GM12864 (cell line): ENCODE results near the gene PCBP3.
"Not testable (repeated sequence)": the region's sequence is repeated elsewhere in the genome, so short reads cannot be mapped to it uniquely, and the experiment has no call there.

Source experiments
- DNase-seq: peaks from one replicate; pipeline ENCODE4 v3.0.0-alpha.2; 2011; ENCODE audit warnings: low read depth
- H3K4me3 ChIP-seq: 2 replicates; pipeline ENCODE4 v1.5.1; 2011; ENCODE audit warnings: mild to moderate bottlenecking, low read depth, low read length, control low read depth
- TF ChIP-seq, protein P1 (sequence below): IDR thresholded peaks from 2 replicates; pipeline ENCODE4 v1.5.1; 2011; ENCODE audit warnings: low read depth, mild to moderate bottlenecking, moderate library complexity, low read length, control low read depth, inconsistent platforms; ENCODE audit errors: missing control alignments

Gene PCBP3

DNA sequence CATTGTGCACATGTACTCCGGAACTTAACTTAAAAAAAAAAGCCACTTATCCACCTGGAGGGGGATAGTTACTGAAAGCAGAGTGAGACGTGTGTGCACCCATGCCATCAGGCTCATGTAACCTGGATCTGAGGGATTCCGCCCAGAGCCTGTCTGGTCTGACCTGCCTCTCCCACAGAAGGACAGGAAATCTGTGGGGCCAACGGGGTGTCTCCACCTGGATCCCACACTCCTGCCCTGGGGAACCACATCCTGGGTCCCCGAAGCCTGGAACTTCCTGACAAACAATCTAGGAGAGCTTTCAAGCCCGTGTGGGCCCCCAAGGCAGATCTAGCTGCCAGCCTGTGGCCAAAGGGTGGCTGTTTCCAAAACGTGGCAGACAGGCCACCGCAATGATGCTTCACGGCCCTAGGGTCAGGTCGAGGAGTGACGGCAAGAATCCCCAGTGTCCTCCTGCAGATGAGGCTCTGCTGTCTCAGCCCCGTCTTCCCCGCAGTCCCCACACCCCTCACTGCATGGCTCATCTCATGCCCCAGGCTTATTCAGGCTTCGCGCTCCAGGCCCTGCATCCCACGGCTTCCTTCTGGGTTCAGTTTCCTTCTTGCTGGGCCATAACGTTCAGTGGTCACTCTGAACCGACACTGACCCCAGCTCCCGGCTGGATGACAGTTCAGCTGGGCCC is 21.0 kb upstream of the PCBP3 start:
- TF ChIP-seq, protein P1, sequence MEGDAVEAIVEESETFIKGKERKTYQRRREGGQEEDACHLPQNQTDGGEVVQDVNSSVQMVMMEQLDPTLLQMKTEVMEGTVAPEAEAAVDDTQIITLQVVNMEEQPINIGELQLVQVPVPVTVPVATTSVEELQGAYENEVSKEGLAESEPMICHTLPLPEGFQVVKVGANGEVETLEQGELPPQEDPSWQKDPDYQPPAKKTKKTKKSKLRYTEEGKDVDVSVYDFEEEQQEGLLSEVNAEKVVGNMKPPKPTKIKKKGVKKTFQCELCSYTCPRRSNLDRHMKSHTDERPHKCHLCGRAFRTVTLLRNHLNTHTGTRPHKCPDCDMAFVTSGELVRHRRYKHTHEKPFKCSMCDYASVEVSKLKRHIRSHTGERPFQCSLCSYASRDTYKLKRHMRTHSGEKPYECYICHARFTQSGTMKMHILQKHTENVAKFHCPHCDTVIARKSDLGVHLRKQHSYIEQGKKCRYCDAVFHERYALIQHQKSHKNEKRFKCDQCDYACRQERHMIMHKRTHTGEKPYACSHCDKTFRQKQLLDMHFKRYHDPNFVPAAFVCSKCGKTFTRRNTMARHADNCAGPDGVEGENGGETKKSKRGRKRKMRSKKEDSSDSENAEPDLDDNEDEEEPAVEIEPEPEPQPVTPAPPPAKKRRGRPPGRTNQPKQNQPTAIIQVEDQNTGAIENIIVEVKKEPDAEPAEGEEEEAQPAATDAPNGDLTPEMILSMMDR: no peak

DNA sequence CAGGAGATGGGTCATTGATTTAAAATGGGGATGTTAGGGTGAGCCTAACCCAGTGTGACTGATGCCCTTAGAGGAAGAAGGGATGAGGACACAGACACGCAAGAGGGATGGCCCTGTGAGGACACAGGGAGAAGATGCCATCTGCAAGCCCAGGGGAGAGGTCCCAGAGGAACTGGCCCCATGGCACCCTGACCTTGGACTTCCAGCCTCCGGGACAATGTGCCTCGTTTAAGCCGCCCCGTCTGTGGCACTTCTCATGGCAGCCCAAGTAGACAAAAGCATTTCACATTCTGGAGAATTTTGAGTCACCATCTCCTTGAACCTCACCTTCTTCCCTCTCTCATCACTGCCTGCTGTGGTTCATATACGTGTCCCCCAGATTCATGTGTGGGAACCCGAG is 20.1 kb upstream of the PCBP3 start:
- no peak overlapping the region for H3K4me3 ChIP-seq
- no peak for DNase-seq
- TF ChIP-seq, protein P1: no peak

More for the DNA sequence above, 21.0 kb upstream of the PCBP3 start:
- DNase-seq: no peak
- H3K4me3 ChIP-seq: no peak overlapping the region

DNA sequence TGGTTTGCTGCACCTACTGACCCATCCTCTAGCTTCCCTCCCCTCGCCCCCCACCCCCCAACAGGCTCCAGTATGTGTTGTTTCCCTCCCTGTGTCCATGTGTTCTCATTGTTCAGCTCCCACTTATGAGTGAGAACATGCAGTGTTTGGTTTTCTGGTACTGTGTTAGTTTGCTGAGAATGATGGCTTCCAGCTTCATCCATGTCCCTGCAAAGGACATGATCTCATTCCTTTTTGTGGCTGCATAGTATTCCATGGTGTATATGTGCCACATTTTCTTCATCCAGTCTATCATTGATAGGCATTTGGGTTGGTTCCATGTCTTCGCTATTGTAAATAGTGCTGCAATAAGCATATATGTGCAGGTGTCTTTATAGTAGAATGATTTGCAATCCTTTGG is 17.4 kb upstream of the PCBP3 start:
- H3K4me3 ChIP-seq, DNase-seq: not testable (repeated sequence)

DNA sequence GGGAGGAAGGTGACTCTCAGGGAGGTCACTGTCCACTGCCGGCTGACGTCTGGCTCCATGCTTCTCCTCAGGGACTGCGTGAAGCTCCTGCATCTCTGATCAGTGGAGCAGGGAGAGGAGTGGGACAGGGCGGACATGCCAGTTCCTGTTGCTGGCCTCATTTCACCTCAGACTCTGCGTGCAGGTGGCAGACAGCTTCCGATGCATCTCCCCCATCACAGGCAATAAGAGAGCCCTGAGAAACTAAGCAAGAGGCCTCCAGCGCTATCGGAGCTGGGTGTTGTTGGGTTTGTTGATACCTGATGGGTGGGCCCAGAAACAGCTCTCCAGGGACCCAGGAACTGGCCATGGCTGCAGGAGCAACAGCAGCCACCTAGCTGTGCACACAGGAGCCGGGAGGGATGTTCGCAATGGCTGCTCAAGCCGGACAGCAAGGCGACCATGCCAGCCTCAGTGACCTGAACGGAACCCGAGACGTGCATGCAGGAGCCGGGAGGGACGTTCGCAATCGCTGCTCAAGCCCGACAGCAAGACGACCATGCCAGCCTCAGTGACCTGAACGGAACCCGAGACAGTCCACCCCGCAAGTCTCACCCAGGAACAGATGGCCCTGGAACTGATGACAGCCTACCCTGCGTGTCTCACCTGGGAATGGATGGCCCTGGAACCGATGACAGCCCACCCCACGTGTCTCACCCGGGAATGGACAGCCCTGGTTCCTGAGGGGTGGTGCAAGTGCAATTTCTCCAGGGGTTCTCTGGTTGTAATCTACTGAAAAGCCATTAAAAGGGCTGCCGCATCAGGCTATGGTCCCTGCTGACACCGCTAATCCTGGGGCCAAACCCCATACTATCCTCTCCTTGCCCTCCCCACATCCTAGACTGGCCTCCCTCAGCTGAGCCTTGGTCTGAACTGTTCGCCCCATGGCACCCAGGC is 14.2 kb upstream of the PCBP3 start:
- H3K4me3 ChIP-seq: no peak overlapping the region
- DNase-seq: no peak
- TF ChIP-seq, protein P1: no peak

DNA sequence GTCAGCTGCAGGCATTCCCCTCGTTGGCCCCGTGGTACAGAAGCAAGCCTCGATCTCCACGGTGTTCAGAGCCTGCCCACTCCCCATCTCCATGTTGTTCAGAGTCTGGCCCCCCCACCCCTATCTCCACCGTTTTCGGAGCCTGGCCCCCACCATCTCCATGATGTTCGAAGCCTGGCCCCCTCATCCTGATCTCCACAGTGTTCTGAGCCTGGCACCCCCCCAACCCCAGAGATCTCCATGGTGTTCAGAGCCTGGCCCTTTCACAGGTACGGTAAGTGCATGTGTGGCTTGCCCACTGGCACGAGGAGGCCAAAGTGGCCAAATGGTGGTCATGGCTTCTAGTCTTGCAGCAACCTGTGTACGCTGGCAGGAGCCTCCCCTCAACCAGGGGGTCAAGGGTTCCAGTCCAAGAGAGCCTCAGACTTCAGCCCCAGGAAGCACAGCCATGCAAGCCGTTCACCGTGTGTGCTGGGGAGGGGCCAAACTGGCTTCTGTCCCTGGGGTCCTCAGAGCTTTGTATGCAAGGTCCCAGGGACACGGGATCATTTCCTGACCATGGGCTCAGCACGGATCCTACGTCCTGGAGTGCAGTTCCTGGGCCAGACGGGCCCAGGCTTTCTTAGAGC is 13.3 kb upstream of the PCBP3 start:
- H3K4me3 ChIP-seq: no peak overlapping the region
- TF ChIP-seq, protein P1: no peak
- DNase-seq: no peak

DNA sequence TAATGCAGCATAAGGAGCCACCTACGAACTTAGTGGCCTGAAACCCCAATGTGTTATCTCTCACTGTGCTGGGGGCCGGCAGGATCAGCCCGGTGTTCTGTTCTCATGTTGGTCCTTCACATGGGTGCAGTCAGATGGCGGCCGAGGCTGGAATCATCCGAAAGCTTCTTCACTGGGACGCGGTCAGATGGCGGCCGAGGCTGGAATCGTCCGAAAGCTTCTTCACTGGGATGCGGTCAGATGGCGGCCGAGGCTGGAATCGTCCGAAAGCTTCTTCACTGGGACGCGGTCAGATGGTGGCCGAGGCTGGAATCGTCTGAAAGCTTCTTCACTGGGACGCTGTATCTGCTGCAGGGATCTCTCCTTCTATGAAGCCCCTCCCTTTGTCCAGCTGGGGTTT is 12.6 kb upstream of the PCBP3 start:
- TF ChIP-seq, protein P1: no peak
- DNase-seq: no peak
- no peak overlapping the region for H3K4me3 ChIP-seq

DNA sequence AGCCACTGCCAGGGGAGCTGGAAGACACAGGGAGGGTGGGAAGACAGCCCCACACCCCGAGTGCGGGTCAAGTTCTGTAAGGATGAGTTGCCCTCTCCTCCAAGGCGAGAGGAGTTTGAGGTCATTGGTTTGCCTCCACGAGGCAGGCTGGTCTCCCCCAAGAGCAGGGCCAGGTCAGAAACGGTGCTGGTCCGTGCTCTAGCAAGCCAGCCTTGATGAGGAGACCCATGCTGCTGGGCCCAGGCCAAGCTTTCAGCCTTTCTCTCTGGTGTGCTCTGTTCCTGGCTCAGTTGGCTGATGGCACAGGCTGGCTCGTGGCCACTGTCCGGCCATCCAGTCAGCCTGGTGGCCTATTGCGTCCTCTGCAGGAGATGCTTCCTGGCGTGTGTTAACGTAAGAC is 12.0 kb upstream of the PCBP3 start:
- DNase-seq: no peak
- no peak overlapping the region for H3K4me3 ChIP-seq

More for the DNA sequence above, 12.0 kb upstream of the PCBP3 start:
- TF ChIP-seq, protein P1: no peak
